ENCODE data around the gene NSG1.

GRCh38 chr4:4430492-4431195, 43.7 kb downstream of the NSG1 start:
- TF ChIP-seq CTCF (IDR thresholded peaks at IDR 0.05) (no peak), EP300 (IDR thresholded peaks at IDR 0.05) (no peak), POLR2A (IDR thresholded peaks at IDR 0.05) (no peak)
